NCI-H2171 treated with DMSO at 0.1 percent for 48 hours (cell line): ENCODE results near the gene TRA2A.
A peak's percentile ranks its signal among the peaks of the same experiment; 100 is the strongest.
"Not testable (repeated sequence)": the region's sequence is repeated elsewhere in the genome, so short reads cannot be mapped to it uniquely, and the experiment has no call there.

ENCODE experiments used
- DNase-seq: peaks from one replicate; lab custom pipeline; 2025; lab: John Stamatoyannopoulos, UW

The TRA2A gene

DNA sequence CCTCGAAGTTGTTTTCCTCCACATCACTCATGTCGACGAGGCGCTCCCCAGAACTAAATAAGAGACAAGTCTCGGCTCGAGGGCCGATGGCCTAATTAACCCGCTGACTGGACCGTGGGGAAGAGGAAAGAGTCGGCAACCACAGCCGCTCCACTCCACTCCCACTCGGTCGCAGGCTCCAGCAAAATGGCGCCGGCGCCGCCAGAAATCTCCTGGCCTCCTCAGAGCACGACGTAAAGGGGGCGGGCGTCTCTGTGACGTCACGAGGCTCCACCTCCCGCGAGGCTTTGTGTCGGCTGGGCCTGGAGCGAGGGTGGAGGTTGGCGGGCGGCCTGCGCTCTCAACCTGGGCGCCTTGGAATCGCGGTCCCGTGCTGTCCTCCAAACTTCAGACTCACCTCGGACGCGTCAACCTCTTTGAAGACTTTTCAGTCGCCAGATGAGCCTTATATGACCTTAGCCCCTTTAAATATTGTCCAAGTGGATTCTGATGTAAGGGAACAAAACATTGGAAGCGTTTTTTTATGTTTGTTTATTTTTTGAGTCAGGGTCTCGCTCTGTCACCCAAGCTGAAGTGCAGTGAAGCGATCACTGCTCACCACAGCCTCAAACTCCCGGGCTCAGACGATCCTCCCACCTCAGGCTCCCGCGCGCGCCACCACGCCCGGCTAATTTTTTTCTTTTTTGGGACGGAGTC, at the start of gene TRA2A:
TSS of gene TRA2A (minus strand) at position 188 of the 696 bp plus-strand sequence. CDS start at position 31, 157 bp downstream.
- peak; percentile 91 for DNase-seq

DNA sequence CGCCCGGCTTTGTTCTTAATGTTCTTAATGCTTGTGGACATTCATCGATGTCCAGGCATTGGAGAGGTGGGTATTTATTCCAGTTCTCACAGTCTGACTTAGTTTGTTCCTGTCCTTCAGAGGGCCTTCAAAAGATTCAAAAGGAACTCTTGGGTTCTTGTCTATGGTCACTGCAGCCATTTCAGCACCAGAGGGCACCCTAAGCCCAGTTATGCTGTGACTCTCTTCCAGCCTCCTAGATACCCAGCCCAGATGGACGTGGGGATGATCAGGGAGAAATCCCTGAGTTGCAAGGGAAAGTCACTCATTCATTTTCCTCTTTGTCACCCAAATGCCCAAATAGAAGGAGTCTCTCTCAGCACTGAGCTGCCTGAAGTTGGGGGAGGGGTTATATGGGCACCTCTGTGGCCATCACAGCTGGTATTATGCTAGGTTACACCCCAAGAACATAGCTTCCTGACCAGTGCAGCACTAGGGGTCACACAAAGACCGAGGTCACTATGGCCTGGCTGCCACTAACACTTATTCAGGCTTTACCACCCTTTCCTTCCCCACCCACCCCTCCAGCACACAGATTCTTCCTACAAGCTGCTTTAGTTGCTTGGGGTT, 38.9 kb upstream of the TRA2A start:
- DNase-seq: peak; percentile 61

DNA sequence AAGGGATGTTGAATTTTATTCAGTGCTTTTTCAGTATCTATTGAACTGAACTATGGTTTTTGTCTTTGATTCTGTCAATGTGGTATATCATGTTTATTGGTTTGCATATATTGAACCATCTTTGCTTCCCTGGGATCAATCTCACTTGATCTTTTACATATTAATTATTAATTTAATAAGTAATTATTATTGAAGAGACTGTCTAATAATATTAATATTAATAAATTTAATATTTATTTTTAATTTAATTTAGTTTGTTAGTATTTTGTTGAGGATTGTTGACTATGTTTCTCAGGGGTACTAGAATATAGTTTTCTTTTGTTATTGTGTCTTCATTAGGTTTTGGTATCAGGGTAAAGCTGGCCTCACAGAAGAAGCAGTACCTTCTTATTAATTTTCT, 26.5 kb upstream of the TRA2A start:
- DNase-seq: no peak

DNA sequence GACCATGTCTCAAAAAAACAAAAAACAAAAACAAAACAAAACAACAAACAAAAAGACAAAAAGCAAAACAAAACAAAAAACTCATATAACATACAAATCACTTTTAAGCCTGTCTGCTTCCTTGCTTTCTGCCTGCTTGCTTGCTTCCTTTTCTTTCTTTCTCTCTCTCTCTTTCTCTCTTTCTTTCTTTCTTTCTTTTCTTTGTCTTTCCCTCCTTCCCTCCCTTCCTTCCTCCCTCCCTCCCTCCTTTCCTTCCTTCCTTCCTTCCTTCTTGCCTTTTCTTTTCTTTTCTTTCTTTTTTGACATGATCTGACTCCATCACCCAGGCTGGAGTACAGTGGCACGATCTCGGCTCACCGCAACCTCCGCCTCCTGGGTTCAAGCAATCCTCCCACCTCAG, 15.9 kb upstream of the TRA2A start:
- no peak for DNase-seq

DNA sequence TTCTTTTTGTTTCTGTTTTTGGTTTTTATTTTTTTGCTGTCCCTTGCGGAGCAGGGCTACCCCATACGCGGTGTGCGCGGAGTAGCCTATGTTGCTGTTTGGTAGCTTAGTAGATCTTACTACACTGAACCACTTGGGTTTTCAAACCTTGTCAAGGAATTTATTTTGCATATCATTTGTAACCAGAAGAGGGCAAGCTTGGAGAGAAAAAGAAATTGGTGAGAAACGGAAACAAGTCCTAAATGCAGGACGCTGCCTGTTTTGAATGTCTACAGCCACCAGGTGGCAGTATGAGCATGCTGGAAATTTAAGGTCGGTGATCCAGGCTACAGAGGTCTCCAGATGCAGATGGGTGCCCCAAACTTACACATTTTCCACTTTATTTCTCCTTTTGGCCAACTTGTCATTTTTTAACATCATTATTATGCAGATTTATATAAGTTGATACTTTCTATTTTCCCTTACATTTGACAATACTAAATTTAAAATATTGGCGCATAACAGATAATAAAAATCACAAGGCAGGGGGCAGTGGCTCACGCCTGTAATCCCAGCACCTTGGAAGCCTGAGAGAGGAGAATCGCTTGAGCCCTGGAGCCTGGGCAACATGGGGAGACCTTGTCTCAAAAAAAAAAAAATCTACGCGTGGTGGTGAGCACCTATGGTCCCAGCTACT, 15.3 kb upstream of the TRA2A start:
- DNase-seq: peak; percentile 88

DNA sequence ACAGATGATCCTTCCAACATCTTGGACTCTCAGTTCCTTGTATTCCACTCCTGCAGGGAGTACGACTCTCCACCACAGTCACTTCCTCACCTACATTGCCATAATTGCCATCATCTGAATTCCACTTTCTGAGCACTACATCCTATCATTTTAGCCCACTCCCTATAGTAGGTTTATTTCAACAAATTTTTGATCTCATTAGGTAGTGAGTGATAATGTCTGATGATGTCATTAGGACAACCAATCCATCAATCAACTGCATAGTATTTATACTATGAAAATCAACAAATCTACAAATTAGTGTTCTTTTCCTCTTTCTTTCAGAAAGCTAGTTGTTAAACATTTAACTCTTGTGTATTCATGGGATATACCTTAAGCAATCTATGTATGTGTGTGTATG, 13.7 kb upstream of the TRA2A start:
- no peak for DNase-seq

DNA sequence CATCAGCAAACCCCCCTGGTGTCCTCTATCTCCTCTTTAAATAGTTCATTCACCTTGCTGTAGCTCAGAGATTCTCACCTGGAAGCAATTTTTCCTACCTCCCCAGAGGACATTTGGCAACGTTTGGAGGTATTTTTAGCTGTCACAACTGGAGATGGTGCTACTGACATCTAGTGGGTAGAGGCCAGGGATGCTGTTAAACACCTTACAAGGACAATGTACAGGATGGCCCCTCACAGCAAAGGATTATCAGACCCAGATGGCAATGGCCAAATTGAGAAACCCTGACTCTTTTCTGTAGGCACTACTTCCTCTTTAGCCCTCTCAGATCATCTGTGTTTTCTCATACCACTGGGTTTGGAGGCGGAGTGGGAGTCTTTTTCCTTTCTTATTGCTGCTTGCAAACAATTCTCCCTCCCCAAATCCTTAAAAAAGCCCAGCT, 13.2 kb upstream of the TRA2A start:
- DNase-seq: peak; percentile 41

DNA sequence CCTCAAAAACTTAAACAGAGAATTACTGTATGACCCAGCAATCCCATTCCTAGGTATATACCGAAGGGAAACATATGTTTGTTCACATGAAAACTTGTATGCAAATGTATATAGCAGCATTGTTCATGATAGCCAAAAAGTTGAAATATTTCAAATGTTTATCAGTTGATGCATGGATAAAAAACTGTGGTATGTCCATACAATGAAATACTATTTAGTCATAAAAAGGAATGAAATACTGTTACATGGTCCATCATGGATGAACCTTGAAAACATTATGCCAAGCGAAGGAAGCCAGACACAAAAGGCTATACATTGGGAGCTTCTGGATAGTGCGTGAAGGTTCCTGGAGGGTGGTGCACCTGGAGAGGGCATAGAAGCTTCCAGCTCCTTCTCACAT, 11.0 kb upstream of the TRA2A start:
- no peak for DNase-seq

DNA sequence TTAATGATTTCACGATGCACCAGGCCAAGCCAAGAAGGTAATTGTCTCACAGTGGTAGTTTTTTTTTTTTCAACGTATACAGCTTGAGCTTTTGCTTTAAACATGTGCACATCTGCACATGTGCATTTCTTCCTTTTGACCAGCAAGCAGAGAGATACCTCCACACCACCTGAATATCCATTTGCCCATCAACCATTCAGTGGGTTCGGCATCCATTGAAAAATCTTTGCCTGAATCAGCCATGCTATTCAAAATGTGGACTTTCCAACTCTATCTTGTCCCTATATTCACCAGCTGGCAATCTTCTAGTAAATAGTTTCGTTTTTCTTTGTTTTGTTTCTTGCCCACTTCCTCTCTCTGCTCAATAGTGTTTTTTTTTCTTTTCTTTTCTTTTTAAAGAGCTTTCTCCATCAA, 7.7 kb upstream of the TRA2A start:
- DNase-seq: no peak

DNA sequence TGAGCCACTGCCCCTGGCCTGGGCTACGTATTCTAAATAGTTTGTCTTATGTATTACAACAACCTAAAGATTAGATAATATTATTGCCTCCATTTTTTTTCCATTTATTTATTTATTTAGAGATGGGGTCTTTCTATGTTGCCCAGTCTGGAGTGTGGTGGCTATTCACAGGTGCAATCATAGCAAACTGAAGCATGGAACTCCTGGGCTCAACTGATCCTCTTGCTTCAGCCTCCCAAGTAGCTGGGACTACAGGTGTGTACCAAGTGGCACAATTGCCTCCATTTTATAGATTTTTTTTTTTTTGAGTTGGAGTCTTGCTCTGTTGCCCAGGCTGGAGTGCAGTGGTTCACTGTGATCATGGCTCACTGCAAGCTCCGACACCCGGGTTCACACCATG, 6.5 kb upstream of the TRA2A start:
- no peak for DNase-seq

DNA sequence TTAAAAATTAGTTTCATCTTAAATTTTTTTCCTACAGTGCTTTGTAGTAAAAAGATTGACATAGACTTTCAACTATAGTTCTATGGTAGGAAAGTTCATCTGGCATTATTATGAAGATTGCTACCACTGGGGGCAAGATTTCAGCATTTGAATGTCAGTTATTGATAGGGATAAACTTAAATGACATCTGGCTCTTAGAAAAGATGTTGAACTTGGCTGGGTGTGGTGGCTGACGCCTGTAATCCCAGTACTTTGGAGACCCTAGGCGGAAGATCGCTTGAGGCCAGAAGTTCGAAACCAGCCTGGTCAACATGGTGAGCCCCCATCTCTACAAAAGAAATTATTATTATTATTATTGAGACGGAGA, 1.4 kb upstream of the TRA2A start:
- no peak for DNase-seq

DNA sequence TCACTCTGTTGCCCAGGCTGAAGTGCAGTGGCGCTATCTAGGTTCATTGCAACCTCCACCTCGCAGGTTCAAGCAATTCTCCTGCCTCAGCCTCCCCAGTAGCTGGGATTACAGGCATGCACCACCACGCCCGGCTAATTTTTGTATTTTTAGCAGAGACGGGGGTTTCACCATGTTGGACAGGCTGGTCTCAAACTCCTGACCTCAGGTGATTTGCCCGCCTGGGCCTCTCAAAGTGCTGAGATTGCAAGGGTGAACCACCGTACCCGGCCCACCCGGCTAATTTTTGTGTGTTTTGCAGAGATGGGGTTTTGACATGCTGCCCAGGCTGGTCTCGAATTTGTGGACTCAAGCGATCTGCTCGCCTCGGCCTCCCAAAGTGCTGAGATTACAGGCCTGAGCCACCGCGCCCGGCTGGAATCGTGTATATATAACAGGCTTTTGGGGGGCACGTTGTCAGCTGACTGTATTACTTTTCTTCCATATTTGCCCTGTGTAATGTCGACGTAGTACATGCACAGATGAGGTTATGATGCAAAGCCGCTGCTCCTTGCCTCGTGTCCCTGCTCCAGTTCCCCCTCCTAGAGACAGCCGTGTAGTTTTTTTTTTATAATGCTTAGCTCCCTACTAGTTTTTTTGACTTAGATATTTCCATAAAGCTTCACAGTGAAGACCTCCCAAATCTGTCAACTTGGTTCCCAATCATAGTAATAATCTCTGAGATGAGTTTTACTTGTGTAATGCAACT, 883 bp upstream of the TRA2A start:
- DNase-seq: no peak

DNA sequence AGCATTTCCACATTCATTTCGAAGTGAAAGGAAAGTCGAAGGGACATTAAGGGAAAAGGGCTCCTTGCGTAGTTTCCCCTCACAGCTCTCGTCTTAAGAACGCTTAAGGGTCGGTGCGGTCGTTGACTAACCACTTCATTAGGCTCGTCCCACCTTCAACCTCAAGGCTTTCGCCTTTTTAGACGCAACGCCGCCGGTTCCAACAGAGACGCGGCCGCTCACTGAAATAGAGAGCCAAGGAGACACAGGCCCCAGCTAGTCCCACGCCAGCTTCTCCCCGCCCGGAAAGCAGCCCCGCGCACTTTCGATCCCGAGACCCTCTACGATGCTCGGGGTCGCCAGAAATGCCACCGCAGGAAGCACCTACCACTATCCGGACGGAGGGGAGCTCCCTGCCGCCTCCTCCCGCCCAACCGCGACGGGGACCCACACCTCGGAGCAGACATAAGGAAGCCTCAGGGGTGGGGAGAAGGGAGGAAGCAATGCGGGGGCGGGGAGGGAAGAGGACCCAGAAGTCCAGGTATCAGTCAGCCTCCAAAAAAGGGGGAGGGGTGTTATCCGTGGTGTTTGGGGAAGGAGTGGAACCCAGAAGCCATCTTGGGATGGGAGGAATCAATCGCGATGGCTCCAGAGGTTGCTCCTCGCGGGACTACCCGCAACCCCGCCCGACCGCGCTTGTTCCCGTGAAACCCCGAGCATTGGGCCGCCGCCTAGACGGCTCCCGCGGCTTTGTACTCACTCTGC, 559 bp downstream of the TRA2A start:
- peak; percentile 72 for DNase-seq

DNA sequence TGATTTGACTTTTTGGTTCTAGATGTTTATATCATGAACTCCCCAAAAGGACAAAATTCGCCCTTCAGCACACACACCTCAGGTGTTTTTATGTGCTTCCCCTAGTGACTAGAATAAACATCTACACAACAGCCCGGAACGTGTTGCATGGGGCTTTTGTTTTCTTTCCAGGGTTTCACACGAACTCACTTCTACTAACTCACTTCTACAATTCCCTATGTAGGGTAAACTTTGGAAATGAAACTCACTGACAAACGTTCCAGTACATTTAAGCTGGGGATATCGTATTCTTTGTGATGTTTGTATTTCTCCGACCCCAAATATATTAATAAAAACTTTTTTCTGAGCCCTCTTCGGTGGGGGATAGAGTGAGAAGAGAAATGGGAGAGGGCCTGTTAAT, 1.4 kb downstream of the TRA2A start:
- DNase-seq: peak; percentile 43

DNA sequence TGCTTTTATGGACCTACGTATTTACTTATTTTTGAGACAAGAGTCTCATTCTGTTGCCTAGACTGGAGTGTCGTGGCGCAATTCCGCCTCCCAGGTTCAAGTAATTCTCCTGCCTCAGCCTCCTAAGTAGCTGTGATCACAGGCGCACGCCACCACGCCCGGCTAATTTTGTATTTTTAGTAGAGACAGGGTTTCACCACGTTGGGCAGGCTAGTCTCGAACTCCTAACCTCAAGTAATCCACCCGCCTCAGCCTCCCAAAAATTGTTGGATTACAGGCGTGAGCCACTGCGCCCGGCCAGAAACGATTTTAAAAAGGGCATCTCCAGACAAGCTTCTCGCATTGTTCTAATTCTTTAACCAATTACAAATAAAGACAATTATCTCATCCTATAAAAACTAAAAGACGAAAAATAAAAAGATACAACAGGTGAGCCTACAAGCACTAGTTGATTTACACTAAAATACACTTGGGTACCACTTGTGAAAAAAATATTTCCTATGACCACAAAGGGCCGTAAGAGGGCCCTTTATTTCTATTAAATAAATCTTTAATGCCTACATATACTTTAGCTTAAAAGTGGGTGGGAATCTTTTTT, 2.4 kb downstream of the TRA2A start:
- DNase-seq: no peak

DNA sequence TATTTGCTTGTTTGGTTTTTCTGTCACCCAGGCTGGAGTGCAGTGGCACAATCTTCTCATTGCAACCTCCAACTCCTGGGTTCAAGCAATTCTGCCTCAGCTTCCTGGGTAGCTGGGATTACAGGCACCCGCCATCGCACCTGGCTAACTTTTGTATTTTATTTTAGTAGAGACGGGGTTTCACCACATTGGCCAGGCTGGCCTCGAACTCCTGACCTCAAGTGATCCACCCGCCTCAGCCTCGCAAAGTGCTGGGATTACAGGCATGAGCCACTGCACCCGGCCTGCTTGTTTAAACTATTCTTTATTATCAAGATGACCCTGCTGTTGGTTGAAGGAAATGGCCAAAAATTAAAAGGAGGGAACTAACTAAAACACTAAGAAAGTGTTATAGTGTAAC, 6.2 kb downstream of the TRA2A start:
- DNase-seq: not testable (repeated sequence)

DNA sequence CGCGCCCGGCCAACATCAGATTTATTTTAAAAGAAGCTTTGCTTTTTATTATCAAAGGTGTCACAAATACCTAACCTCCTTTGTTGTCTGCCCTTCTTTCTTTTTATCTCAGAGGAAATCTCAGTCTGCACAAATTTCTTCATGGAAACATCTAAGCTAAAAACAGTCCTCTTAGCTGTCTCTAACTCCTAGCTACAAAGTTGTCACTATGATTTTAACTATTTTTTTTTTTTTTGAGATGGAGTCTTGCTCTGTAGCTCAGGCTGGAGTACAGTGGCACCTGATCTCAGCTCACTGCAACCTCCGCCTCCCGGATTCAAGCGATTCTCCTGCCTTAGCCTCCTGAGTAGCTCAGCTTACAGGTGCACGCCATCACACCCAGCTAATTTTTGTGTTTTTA, 7.3 kb downstream of the TRA2A start:
- no peak for DNase-seq

DNA sequence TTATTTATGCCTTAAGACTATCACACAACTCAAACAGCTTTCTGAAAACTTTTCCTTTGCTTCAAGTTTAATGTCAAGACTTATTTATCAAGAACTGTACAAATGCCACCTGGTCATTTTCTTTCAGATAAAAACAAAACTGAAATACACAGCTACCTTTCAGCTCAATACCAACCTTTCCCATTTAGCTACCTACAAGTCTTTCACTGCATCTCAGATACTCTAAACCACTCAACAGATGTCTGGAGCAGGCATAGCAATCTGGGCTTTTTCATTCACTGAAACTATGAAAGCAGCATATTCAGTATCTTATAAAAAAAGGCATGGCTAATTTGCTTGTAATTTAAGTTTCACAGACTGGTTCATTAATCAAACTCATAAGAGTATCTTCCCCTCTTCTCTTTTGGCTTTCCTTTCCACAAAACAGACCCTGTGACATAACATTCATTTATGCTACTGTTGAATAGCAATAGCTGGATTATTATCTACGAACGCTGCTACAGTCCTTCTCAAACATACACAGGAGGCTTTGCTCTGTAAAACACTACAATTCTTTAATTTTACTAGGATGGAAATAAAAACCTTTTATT, 8.2 kb downstream of the TRA2A start:
- DNase-seq: peak; percentile 40

DNA sequence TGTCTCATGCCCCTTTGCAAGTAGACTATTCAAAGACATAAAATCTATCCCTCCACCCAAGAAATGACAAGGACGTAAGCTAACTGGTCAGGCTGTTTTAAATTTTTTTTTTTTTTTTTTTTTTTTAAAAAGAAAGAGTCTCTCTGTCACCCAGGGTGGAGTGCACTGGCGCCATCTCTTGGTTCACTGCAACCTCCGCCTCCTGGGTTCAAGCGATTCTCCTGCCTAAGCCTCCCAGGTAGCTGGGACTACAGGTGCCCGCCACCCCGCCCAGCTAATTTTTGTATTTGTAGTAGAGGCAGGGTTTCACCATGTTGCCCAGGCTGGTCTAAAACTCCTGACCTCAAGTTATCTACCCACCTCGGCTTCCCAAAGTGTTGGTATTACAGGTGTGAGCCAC, 11.2 kb downstream of the TRA2A start:
- DNase-seq: no peak

DNA sequence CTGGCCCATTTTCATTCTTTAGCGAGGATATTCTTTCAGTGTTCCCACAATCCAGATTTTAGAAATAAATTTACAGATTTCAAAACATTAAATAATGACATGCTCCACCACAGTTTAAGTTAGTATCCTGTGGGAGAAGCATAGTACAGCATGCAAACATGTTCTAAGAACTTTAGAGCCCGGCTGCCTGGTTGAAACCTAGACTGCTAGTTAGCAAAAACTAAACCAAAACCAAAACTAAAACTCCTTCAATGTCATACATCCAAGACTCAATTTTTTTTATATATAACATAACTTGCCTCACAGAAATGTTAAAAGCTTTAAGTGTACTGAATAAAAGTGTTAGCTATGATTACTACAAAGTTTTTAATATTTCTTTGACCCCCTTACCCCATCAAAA, 17.0 kb downstream of the TRA2A start:
- no peak for DNase-seq

DNA sequence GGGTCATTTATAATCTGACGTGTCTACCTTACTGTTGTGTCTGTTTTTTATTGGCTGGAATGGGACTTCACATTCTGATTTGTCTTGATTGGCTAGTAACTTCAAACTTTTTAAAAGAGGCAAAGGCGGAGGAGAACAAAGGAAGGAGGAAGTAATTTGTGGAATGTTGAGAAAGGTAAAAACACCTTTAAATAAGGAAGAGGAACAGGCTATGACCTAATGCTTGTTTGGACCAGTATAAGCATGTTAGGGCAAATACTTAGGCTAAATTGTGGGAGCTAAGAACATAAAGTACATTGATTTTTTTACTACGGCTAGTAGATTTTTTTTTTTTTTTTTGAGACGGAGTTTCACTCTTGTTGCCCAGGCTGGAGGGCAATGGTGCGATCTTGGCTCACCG, 18.0 kb downstream of the TRA2A start:
- not testable (repeated sequence) for DNase-seq
